HepG2 (cell line): ENCODE measurements around the gene VPS25. TPM values are rescaled to one million over a fixed set of nuclear protein-coding genes. Genes with fewer than 3 reads are reported as not detected.

Source experiments
- ATF7 ChIP-seq, 2 experiments: fragments of 450-650 bp in 1 of 2; sonication (generic) in 1 of 2; formaldehyde crosslinking in 1 of 2; IDR thresholded peaks; 2 replicates each; pipeline versions ENCODE4 v1.4.0 to v1.6.1; 2016 to 2020; ENCODE audit warnings: antibody characterized with exemption in 1 of 2, mild to moderate bottlenecking in 1 of 2, missing genetic modification reagents in 1 of 2
- ESRRA ChIP-seq: sonication (generic); formaldehyde crosslinking; IDR thresholded peaks from 2 replicates; pipeline ENCODE4 v1.5.1; 2020; ENCODE audit warnings: mild to moderate bottlenecking, low read depth, missing genetic modification reagents
- FOXA1 ChIP-seq, 2 experiments: fragments of 450-650 bp in 1 of 2; sonication (generic) in 1 of 2; formaldehyde crosslinking in 1 of 2; IDR thresholded peaks; 2 replicates each; pipeline versions ENCODE4 v1.4.0 to v1.6.1; 2016 to 2020; ENCODE audit warnings: missing genetic modification reagents in 1 of 2
- FOXP1 ChIP-seq, 2 experiments: fragments of 450-650 bp in 1 of 2; IDR thresholded peaks; 2 replicates each; pipeline ENCODE4 v1.6.1; 2017 to 2018; ENCODE audit warnings: antibody characterized with exemption in 1 of 2
- GATAD2A ChIP-seq: IDR thresholded peaks from 2 replicates; pipeline ENCODE4 v1.6.1; 2016
- HIVEP1 ChIP-seq: sonication (generic); formaldehyde crosslinking; IDR thresholded peaks from 2 replicates; pipeline ENCODE4 v1.4.0; 2020; ENCODE audit warnings: mild to moderate bottlenecking, missing genetic modification reagents
- KAT2B ChIP-seq: fragments of 150-350 bp; IDR thresholded peaks from 2 replicates; pipeline ENCODE4 v1.6.1; 2014; ENCODE audit warnings: low read depth, low read length, borderline replicate concordance
- KDM4B ChIP-seq: sonication (generic); formaldehyde crosslinking; IDR thresholded peaks from 2 replicates; pipeline ENCODE4 v1.4.0; 2020; ENCODE audit warnings: missing genetic modification reagents
- MLLT10 ChIP-seq: sonication (generic); formaldehyde crosslinking; IDR thresholded peaks from 2 replicates; pipeline ENCODE4 v1.4.0; 2020; ENCODE audit warnings: missing genetic modification reagents
- PHB2 ChIP-seq: fragments of 450-650 bp; IDR thresholded peaks from 2 replicates; pipeline ENCODE4 v1.6.1; 2018; ENCODE audit not compliant: partially characterized antibody
- PHF21A ChIP-seq: sonication (generic); formaldehyde crosslinking; IDR thresholded peaks from 2 replicates; pipeline ENCODE4 v1.5.0; 2020; ENCODE audit warnings: mild to moderate bottlenecking, missing genetic modification reagents
- PHF5A ChIP-seq: IDR thresholded peaks from one replicate; pipeline ENCODE4 v1.6.1; 2018; ENCODE audit warnings: low read depth, missing genetic modification reagents; ENCODE audit not compliant: unreplicated experiment
- RAD21 ChIP-seq: fragments of 450-650 bp; formaldehyde crosslinking; IDR thresholded peaks from 2 replicates; pipeline ENCODE4 v1.5.0; 2020; ENCODE audit warnings: mild to moderate bottlenecking
- RBAK ChIP-seq: sonication (generic); formaldehyde crosslinking; IDR thresholded peaks from 2 replicates; pipeline ENCODE4 v1.5.1; 2020; ENCODE audit warnings: mild to moderate bottlenecking, missing genetic modification reagents
- REL ChIP-seq: sonication (generic); formaldehyde crosslinking; conservative IDR thresholded peaks from 2 replicates; pipeline ENCODE4 v1.8.0; 2022; ENCODE audit warnings: mild to moderate bottlenecking, missing genetic modification reagents, moderate library complexity
- SIN3A ChIP-seq: IDR thresholded peaks from 2 replicates; pipeline ENCODE4 v1.6.1; 2011; ENCODE audit warnings: low read depth, mild to moderate bottlenecking, control low read depth, low read length, borderline replicate concordance
- SKI ChIP-seq: fragments of 450-650 bp; IDR thresholded peaks from one replicate; pipeline ENCODE4 v1.6.1; 2018; ENCODE audit warnings: mild to moderate bottlenecking; ENCODE audit not compliant: partially characterized antibody
- SSRP1 ChIP-seq: IDR thresholded peaks from 2 replicates; pipeline ENCODE4 v1.6.1; 2016; ENCODE audit warnings: control low read depth
- TBP ChIP-seq: sonication (generic); formaldehyde crosslinking; IDR thresholded peaks from 2 replicates; pipeline ENCODE4 v1.5.0; 2020; ENCODE audit warnings: missing genetic modification reagents
- TCF7 ChIP-seq: sonication (generic); IDR thresholded peaks from 2 replicates; pipeline ENCODE4 v1.6.1; 2016; ENCODE audit warnings: antibody characterized with exemption, low read depth
- THYN1 ChIP-seq: sonication (generic); formaldehyde crosslinking; IDR thresholded peaks from 2 replicates; pipeline ENCODE4 v1.8.1; 2023; ENCODE audit warnings: low read depth, mild to moderate bottlenecking, moderate library complexity, missing genetic modification reagents, borderline replicate concordance
- TOE1 ChIP-seq: sonication (generic); formaldehyde crosslinking; IDR thresholded peaks from 2 replicates; pipeline ENCODE4 v1.4.0; 2020; ENCODE audit warnings: mild to moderate bottlenecking, missing genetic modification reagents
- ZNF556 ChIP-seq: sonication (generic); formaldehyde crosslinking; IDR thresholded peaks from 2 replicates; pipeline ENCODE4 v1.4.0; 2020; ENCODE audit warnings: mild to moderate bottlenecking, missing genetic modification reagents, borderline replicate concordance
- ZNF891 ChIP-seq: sonication (generic); formaldehyde crosslinking; IDR thresholded peaks from 2 replicates; pipeline ENCODE4 v1.5.0; 2020; ENCODE audit warnings: mild to moderate bottlenecking, missing genetic modification reagents
- ZSCAN29 ChIP-seq: sonication (generic); formaldehyde crosslinking; conservative IDR thresholded peaks from 2 replicates; pipeline ENCODE4 v1.4.0; 2020; ENCODE audit warnings: mild to moderate bottlenecking, missing genetic modification reagents
- polyA plus RNA-seq, 8 experiments: library from polyadenylated mRNA; depleted of rRNA in 3 of 8; stranded (reverse) in 7 of 8; unstranded in 1 of 8; fragments of >200 nt; fragmentation: Illumina TruSeq in 4 of 8; extraction: Trizol in 4 of 8; gene quantifications; 2 replicates each; pipeline versions ENCODE4 v1.2.1 to v1.2.3, GENCODE V29; 2011 to 2016; ENCODE audit warnings: low read depth in 4 of 8, missing spikeins in 1 of 8, mixed read lengths in 1 of 8; ENCODE audit not compliant: insufficient read depth in 1 of 8
- total RNA-seq, 5 experiments: library from RNA; depleted of rRNA; stranded (reverse); fragments of >200 nt; fragmentation: Illumina TruSeq; extraction: Trizol; gene quantifications; 2 replicates each; pipeline ENCODE4 v1.2.3, GENCODE V29; 2016; ENCODE audit warnings: low read depth in 1 of 5
- TF ChIP-seq, protein P1 (sequence below): sonication (generic); formaldehyde crosslinking; IDR thresholded peaks from 2 replicates; pipeline ENCODE4 v1.5.0; 2020; ENCODE audit warnings: mild to moderate bottlenecking, missing genetic modification reagents, moderate library complexity
- TF ChIP-seq, protein P2 (sequence below): sonication (generic); formaldehyde crosslinking; IDR thresholded peaks from 2 replicates; pipeline ENCODE4 v1.5.0; 2020; ENCODE audit warnings: missing genetic modification reagents
- TF ChIP-seq, protein P3 (sequence below): sonication (generic); formaldehyde crosslinking; IDR thresholded peaks from 2 replicates; pipeline ENCODE4 v1.8.1; 2022; ENCODE audit warnings: mild to moderate bottlenecking, missing genetic modification reagents

VPS25 gene
- total and polyA plus RNA-seq, 2 of the 13 experiments (the other 11 are each of a cell fraction or from before 2014, with no cell fraction given): 161 to 249 TPM

GRCh38 chr17:42748908-42749798 lies 24.1 kb upstream of the VPS25 start (continued):
- TF ChIP-seq, protein P1, sequence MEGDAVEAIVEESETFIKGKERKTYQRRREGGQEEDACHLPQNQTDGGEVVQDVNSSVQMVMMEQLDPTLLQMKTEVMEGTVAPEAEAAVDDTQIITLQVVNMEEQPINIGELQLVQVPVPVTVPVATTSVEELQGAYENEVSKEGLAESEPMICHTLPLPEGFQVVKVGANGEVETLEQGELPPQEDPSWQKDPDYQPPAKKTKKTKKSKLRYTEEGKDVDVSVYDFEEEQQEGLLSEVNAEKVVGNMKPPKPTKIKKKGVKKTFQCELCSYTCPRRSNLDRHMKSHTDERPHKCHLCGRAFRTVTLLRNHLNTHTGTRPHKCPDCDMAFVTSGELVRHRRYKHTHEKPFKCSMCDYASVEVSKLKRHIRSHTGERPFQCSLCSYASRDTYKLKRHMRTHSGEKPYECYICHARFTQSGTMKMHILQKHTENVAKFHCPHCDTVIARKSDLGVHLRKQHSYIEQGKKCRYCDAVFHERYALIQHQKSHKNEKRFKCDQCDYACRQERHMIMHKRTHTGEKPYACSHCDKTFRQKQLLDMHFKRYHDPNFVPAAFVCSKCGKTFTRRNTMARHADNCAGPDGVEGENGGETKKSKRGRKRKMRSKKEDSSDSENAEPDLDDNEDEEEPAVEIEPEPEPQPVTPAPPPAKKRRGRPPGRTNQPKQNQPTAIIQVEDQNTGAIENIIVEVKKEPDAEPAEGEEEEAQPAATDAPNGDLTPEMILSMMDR (CRISPR knock-in tag): 0 out of 2 replicates have a peak, but pooled peaks have one; percentile 7
- TF ChIP-seq HIVEP1 (CRISPR knock-in tag) (peak; percentile 58; the same call in 1 of the 2 replicates), ZSCAN29 (CRISPR knock-in tag) (no peak), ZNF556 (CRISPR knock-in tag) (no peak), RAD21 (CRISPR knock-in tag) (no peak), RBAK (CRISPR knock-in tag) (no peak), SKI (no peak), SIN3A (0 out of 2 replicates have a peak, but pooled peaks have one; percentile 45), ESRRA (CRISPR knock-in tag) (no peak), REL (CRISPR knock-in tag) (no peak), TCF7 (no peak), THYN1 (CRISPR knock-in tag) (no peak), PHB2 (no peak), PHF21A (CRISPR knock-in tag) (peak; percentile 43; the same call in 1 of the 2 replicates), KAT2B (no peak), KDM4B (CRISPR knock-in tag) (no peak), TBP (no peak), ATF7 (IDR thresholded peaks at IDR 0.05) (no peak), ATF7 (CRISPR knock-in tag; IDR thresholded peaks at IDR 0.05) (no peak), SSRP1 (CRISPR knock-in tag) (0 out of 2 replicates have a peak, but pooled peaks have one; percentile 43), MLLT10 (CRISPR knock-in tag) (no peak), TOE1 (CRISPR knock-in tag) (no peak), GATAD2A (CRISPR knock-in tag) (no peak), FOXA1 (IDR thresholded peaks at IDR 0.05) (no peak), FOXA1 (CRISPR knock-in tag; IDR thresholded peaks at IDR 0.05) (peak; percentile 68), FOXP1 (IDR thresholded peaks at IDR 0.05) (no peak), FOXP1 (CRISPR knock-in tag; IDR thresholded peaks at IDR 0.05) (peak; percentile 42), ZNF891 (CRISPR knock-in tag) (no peak), PHF5A (CRISPR knock-in tag) (no peak)
- TF ChIP-seq, protein P2, sequence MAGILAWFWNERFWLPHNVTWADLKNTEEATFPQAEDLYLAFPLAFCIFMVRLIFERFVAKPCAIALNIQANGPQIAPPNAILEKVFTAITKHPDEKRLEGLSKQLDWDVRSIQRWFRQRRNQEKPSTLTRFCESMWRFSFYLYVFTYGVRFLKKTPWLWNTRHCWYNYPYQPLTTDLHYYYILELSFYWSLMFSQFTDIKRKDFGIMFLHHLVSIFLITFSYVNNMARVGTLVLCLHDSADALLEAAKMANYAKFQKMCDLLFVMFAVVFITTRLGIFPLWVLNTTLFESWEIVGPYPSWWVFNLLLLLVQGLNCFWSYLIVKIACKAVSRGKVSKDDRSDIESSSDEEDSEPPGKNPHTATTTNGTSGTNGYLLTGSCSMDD (CRISPR knock-in tag): no peak
- TF ChIP-seq, protein P3, sequence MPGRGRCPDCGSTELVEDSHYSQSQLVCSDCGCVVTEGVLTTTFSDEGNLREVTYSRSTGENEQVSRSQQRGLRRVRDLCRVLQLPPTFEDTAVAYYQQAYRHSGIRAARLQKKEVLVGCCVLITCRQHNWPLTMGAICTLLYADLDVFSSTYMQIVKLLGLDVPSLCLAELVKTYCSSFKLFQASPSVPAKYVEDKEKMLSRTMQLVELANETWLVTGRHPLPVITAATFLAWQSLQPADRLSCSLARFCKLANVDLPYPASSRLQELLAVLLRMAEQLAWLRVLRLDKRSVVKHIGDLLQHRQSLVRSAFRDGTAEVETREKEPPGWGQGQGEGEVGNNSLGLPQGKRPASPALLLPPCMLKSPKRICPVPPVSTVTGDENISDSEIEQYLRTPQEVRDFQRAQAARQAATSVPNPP (CRISPR knock-in tag): no peak
